GF-D8 (cell line): Measurements from ENCODE around the gene ABCC3.
"Not testable (repeated sequence)": the region's sequence is repeated elsewhere in the genome, so short reads cannot be mapped to it uniquely, and the experiment has no call there.

Experiments used
- DNase-seq: peaks from one replicate; lab custom pipeline; 2025; lab: John Stamatoyannopoulos, UW

Gene ABCC3

DNA sequence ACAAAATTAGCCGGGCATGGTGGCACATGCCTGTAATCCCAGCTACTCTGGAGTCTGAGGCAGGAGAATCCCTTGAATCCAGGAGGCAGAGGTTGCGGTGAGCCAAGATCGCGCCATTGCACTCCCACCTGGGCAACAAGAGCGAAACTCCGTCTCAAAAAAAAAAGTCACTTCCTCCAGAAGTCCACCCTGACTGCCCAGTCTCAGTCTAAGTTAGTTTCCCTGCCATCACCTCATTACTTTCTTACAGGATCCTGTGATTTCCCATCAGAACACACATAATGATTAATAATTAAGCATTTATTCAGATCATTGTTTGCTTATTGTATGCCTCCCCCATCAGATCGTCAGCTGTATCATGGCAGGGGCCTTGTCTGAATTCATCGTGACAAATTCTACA, 31.6 kb downstream of the ABCC3 start:
- no peak for DNase-seq

DNA sequence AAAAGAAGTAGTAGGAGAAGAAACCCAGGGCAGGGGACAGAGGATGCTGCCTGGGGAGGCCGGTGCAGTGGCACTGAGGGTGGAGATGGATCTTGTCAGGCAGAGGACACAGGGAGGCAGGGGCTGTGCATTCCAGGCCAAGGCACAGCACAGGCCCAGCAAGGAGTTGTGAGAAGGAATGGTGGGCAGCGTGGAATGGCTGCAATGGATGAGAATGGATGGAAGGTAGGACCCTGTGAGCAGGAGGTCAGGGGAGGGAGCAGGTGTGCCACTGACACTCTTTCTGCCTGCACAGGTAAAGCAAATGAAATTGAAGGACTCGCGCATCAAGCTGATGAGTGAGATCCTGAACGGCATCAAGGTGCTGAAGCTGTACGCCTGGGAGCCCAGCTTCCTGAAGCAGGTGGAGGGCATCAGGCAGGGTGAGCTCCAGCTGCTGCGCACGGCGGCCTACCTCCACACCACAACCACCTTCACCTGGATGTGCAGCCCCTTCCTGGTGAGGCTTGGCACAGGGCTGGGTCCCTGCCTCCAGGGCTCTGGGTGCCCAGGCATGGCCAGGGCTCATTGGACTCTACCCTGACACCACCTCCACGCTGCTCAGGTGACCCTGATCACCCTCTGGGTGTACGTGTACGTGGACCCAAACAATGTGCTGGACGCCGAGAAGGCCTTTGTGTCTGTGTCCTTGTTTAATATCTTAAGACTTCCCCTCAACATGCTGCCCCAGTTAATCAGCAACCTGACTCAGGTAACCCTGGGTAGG, 32.8 kb downstream of the ABCC3 start:
- DNase-seq: no peak

DNA sequence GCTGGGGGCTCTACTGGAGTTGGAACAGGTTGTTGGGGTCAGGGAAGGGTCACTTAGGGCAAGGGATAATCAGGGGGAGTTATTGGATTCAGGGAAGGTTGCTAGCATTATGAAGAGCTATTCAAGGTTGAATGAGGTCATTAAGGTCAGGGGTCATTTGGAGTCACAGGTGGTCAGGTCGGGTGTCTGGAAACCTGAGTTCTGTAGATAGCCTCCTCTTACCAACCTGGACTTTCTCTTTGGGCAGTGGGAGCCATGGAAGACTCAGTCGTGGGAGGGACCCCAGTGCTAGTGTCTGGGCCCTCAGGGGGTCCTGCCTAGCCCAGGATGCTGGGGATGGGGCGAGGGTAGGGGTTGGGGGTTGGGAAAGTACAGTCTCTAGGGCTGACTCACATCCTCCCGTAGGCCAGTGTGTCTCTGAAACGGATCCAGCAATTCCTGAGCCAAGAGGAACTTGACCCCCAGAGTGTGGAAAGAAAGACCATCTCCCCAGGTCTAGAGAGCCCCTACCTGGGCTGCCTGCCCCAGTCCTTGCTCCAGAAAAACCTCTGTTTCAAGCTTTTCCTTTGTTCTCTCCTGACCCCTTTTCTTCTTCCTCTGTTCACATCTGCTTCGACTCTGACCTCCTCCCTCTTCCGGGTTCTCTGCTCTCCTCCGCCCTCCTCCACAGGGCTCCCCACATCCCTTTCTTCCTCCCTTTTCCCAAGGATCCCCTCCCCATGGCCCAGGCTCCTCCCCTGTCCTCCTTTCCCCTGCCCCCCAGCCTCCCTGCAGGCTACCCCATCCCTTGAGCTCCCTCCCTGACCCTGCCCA, 33.5 kb downstream of the ABCC3 start:
- DNase-seq: no peak

DNA sequence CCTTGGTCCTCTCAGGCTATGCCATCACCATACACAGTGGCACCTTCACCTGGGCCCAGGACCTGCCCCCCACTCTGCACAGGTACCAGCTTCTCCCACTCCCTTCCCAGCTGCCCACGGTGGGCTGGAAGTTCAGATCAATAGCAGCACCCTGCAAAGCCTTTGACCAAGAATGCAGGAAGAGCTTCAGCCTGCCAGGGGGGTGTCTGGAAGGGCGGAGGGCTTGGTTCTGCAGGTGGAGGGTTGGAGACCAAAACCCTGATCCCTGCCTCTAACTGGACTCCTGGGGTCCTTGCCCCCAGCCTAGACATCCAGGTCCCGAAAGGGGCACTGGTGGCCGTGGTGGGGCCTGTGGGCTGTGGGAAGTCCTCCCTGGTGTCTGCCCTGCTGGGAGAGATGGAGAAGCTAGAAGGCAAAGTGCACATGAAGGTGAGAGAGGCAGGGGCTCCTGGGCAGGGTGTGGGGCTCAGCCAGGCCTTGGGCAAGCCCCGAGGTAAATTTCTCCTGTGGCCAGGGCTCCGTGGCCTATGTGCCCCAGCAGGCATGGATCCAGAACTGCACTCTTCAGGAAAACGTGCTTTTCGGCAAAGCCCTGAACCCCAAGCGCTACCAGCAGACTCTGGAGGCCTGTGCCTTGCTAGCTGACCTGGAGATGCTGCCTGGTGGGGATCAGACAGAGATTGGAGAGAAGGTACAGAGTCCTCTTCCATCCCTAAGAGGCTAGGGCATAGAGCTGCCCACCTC, 34.3 kb downstream of the ABCC3 start:
- DNase-seq: no peak

DNA sequence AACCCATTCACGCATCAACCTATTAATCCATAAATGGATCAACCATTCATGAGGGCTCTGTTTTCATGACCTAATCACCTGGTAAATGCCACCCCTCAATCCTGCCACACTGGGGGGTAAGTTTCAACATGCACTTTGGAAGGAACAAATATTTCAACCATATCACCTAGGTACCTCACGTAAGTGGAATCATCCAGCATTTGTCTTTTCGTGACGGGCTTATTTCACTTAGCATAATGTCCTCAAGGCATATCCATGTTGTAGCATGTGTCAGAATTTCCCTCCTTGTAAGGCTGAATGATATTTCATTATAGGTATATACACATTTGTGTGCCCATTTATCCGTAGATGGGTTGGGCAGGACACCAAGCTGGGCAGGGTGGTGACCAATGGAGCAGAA, 37.4 kb downstream of the ABCC3 start:
- no peak for DNase-seq

DNA sequence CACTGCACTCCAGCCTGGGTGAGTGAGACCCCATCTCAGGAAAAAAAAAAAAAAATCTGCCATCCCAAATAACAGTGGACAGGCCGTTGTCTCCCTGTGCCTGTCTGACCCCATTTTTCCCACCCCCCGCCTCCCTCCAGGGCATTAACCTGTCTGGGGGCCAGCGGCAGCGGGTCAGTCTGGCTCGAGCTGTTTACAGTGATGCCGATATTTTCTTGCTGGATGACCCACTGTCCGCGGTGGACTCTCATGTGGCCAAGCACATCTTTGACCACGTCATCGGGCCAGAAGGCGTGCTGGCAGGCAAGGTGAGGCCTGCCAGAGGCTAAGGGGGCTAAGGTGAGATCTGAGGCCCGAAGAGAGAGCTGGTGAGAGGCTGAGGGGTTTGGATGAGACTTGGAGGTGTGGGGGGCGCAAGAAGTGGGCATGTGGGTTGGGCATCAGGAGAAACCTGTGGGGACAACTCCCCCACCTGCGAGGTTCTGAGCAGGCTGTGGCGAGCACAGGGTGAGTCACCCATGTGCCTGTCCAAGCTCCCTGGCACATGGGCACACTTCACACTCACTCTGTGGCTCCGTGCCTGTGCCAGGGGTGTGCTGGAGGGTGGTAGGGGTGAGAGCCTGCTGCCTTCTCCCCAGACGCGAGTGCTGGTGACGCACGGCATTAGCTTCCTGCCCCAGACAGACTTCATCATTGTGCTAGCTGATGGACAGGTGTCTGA, 38.3 kb downstream of the ABCC3 start:
- DNase-seq: no peak

DNA sequence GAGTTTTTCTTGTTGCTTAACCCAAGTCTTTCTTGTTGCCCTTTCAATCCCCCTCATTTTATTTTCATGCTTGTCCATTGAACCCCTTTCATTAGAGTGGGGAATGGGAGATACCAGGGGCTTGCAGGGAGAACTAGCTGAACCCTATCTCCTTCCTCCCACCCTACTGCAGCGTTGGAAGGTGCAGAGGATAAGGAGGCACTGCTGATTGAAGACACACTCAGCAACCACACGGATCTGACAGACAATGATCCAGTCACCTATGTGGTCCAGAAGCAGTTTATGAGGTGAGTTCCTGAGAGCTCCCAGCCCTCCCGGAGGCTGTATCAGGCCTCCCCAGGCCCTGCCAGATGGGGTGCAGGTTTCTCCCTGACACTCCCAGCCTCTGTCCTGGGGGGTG, 40.5 kb downstream of the ABCC3 start:
- DNase-seq: no peak

DNA sequence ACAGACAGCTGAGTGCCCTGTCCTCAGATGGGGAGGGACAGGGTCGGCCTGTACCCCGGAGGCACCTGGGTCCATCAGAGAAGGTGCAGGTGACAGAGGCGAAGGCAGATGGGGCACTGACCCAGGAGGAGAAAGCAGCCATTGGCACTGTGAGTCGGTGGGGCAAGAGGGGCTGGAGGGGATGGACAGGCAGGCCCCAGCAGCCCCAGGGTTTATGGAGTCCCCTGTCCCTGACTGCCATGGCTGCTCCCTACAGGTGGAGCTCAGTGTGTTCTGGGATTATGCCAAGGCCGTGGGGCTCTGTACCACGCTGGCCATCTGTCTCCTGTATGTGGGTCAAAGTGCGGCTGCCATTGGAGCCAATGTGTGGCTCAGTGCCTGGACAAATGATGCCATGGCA, 40.9 kb downstream of the ABCC3 start:
- DNase-seq: no peak

DNA sequence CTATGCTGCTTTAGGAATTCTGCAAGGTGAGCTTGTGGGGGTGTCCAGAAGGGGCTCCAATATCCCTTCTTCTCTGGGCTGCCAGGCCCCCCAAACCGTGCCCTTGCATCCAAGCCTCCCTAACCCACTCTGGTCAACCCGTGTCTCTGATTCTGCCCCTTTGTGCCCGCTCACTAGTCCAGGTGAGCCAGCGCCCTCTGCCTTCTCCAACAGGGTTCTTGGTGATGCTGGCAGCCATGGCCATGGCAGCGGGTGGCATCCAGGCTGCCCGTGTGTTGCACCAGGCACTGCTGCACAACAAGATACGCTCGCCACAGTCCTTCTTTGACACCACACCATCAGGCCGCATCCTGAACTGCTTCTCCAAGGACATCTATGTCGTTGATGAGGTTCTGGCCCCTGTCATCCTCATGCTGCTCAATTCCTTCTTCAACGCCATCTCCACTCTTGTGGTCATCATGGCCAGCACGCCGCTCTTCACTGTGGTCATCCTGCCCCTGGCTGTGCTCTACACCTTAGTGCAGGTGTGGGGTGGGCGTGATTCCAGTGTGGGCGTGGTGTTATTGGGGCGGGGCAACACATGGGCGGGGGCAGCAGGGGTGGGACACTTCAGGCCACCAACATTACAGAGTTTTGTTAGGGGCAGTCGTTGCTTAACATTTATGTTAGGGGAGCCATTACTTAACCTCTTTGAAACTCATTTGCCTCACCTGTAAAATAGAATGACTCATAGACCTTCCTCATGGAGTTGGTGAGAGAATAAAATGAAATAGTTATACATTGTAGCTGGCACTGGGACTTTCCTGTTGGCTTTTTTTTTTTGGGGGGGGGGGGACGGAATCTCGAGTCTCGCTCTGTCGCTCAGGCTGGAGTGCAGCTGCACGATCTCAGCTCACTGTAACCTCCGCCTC, 41.6 kb downstream of the ABCC3 start:
- DNase-seq: no peak

DNA sequence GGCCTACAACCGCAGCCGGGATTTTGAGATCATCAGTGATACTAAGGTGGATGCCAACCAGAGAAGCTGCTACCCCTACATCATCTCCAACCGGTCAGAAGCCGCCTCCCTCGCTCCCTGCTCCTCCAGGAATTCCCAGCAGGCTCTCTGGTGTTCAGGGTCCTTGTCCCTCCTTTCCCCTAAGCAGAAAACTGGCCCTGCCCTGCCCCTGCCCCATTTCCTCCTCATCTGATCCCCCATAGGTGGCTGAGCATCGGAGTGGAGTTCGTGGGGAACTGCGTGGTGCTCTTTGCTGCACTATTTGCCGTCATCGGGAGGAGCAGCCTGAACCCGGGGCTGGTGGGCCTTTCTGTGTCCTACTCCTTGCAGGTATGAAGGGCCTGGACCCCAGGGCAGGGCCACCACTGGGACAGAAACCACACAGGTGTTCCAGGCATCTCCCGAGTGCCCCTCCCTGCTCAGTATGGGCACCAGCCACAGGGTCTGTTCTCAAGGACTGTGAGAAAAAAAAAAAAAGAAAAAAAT, 43.2 kb downstream of the ABCC3 start:
- no peak for DNase-seq

DNA sequence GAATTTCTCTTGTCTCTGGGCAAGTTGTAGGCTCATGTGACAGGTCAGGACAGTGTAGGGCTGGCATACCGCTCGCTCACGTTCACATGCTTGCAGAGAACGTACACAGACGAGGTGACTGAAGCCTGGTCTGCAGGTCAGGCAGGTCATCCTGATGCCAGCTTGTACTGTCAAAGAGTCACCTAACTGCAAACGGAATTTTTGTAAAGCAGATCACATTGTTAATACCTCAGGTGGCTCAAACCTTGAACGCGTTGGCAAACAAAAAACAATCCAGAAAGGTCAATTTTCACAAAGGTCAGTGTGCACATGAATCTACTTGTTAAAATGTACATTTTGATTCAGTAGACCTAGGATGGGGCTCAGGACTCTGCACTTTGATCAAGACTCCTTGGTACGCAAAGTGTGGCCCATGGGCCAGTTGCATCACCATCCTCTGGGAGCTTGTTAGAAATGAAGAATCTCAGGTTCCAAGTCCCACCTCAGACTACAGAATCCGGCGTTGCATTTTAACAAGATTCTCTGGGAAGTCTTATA, 44.4 kb downstream of the ABCC3 start:
- no peak for DNase-seq

DNA sequence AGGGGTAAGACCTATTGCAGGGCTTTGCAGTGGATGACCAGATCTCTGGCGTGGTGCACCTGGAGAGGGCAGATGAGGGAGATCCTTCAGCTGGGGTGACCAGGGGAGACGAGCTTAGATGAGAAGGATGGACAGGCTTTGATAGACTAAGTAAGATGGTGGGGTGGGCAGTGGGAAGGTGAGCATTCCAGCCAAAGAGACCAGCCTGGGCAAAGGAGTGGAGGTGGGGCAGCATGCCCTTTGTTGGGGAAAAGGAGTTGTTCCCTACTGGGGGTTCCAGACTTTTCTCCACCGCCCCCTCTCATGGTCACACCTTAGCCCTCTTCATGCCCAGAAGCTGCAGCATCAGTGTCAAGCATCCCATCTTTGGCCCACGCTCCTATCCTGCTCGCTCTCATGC, 45.4 kb downstream of the ABCC3 start:
- DNase-seq: no peak

DNA sequence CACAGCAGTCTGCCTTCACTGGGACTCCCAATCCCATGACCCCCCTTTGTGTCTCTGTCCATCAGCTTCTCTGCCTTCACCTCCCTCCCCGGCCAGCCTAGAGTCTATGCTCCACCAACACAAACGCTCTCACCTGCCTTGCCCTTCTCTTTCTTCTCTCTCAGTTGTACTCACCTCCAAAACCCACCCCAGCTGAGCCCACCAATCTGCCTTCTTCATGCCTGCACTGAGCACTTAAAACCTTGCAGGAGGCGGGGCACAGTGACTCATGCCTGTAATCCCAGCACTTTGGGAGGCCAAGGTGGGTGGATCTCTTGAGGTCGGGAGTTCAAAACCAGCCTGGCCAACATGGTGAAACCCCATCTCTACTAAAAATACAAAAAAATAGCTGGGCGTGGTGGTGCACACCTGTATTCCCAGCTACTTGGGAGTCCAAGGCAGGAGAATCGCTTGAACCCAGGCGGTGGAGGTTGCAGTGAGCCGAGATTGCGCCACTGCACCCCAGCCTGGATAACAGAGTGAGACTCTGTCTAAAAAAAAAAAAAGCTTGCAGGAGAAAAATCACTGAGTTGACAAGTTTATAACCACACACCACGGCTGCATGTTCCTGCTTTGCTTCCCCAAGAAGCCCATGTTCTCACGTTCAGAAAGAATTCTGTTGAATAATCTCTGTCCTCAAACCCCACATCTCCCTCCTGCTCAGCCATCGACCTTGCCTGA, 46.0 kb downstream of the ABCC3 start:
- not testable (repeated sequence) for DNase-seq

DNA sequence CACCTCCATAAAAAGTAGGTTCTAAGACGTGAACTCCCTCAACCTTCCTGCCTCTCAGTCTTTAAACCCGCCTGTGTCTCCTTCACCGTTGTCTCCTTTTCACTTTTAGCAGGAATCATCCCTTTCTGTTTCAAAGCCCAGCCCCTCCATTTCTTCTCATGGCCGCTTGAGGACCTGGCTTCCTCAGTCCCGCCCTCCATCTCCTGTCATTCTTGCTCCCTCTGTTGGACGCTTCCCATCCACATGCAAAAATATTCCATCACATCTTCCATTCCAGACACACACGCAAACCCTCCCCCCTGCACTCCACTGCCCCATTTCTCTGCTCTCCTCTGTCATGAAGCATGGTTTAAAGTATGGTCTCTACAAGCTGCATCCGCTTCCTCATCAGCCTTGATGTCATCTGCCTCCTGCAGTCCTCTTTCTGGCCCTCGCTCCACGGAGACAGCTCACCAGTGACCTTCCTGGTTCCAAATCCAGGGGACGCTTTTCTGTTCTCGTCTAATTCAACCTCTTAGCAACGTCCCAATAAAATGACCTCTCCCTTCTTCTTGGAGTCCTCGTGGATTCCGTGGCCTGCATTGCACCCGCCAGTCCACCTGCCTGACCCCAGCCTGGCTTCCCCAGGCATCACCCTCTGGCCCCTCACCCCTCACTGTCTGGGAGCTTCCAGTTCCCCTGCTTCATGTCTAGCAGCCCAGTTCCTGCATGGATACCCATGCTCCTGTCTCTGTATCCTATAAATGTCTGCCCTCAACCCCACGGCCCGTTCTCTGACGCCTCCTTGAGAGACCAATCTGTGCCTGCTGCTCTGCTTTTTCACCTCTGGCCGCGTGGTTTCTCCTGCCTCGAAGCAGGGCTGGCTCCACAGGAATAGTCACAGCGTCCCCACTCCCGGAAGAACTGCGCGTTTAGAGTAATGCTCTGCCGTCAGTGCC, 46.9 kb downstream of the ABCC3 start:
- DNase-seq: peak; percentile 7

DNA sequence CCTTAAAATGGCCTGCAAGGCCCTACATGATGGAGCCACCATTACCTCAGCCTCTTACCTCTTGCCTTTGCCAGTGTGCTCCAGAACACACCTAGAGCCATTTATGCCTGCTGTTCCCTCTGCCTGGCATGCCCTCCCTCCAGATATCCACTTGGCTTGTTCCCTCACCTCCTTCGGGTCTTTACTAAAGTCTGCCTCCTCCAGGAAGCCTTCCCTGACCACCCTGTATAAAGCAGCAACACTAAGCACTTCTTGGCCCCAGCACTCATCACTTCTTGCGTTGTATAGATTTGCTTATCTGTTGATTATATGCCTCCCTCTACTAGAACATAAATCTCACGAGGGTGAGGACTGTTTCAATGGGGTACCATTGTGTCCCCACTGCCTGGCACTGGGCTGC, 47.8 kb downstream of the ABCC3 start:
- DNase-seq: no peak

DNA sequence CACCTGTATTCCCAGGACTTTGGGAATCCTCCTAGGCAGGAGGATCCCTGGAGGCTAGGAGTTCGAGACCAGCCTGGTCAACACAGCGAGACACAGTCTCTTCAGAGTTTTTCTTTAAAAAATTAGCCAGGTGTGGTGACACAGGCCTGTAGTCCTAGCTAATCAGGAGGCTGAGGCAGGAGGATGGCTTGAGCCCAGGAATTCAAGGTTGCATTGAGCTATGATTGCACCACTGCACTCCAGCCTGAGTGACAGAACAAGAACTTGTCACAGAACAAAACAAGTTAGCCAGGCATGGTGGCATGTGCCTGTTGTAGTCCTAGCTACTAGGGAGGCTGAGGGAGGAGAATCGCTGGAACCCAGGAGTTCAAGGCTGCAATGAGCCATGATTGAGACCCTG, 48.3 kb downstream of the ABCC3 start:
- DNase-seq: no peak

DNA sequence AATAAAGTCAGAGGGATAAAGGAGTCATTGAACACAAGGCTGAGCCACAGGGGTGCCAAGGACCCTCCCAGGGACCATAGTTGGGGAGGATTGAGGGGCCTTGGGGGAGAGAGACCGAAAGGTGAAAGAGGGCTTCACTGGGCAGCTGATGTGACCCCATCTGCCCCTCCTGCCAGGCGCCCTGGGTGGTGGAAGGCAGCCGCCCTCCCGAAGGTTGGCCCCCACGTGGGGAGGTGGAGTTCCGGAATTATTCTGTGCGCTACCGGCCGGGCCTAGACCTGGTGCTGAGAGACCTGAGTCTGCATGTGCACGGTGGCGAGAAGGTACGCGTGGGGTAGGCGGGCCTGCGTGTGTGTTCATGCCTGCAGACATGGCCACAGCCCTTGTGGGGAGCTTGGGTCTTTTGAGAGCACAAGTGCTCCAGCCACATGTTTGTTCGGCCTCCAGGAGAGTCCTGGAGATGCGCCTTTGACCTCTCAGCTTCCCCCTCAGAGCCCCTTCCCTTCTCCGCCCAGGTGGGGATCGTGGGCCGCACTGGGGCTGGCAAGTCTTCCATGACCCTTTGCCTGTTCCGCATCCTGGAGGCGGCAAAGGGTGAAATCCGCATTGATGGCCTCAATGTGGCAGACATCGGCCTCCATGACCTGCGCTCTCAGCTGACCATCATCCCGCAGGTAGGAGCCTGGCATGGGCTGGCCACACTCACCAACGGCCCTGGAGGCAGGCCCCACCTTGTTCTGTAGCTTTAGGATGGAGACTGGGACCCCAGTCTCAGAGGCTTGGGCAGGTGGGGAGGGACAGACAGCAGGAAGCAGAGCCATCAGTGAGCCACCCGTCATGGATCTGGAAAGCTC, 49.0 kb downstream of the ABCC3 start:
- DNase-seq: no peak

DNA sequence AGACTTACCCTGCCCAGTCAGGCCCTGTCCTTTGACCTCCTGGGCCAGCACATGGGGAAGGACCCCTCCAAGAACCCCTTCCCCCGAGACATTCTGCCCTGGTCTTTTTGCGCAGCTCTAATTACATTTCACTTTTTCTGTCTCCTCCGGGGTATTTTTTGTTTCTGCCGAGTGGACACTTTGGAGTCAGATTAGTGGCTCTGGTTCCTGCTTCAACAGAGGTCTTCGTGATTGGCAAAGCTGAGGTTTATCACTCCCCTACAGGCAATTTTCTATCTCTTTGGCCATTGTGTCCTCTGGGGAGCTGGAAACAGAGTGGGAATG, 49.6 kb downstream of the ABCC3 start:
- no peak for DNase-seq
